Aorta (tissue), 5 donors: ENCODE measurements around the gene SFSWAP. TPM values are rescaled to one million over a fixed set of nuclear protein-coding genes. Genes with fewer than 3 reads are reported as not detected.

Experiments
- ATAC-seq: fragments of 200-7000 bp; cut with Tn5 transposase; one replicate; pipeline ENCODE4 v1.9.1; 2022; ENCODE audit warnings: moderate library complexity; ENCODE audit not compliant: low FRiP score
- DNase-seq, 2 donors: peaks; one replicate each; pipeline ENCODE4 v3.0.0-alpha.2; 2020
- H3K27ac ChIP-seq, 2 donors: one replicate each; pipeline ENCODE4 v1.5.1; 2013; ENCODE audit warnings: low read length in 2 of 2, mild to moderate bottlenecking in 2 of 2, moderate library complexity in 2 of 2, control low read depth in 1 of 2, inconsistent platforms in 1 of 2, low read depth in 1 of 2
- H3K27me3 ChIP-seq, 2 donors: one replicate each; pipeline ENCODE4 v1.6.1; 2013; ENCODE audit warnings: control low read depth in 1 of 2, low read length in 1 of 2, mild to moderate bottlenecking in 1 of 2, moderate library complexity in 1 of 2; ENCODE audit not compliant: insufficient read depth in 2 of 2, control insufficient read depth in 1 of 2
- H3K36me3 ChIP-seq, 2 donors: one replicate each; pipeline ENCODE4 v1.6.1; 2013; ENCODE audit warnings: control low read depth in 1 of 2, low read length in 1 of 2, mild to moderate bottlenecking in 1 of 2; ENCODE audit not compliant: insufficient read depth in 2 of 2, control insufficient read depth in 1 of 2
- H3K4me1 ChIP-seq, 2 donors: one replicate each; pipeline ENCODE4 v1.6.1; 2013; ENCODE audit warnings: low read length in 2 of 2, control low read depth in 1 of 2, mild to moderate bottlenecking in 1 of 2, moderate library complexity in 1 of 2; ENCODE audit not compliant: insufficient read depth in 2 of 2, control insufficient read depth in 1 of 2
- H3K4me3 ChIP-seq, 2 donors: one replicate each; pipeline ENCODE4 v1.5.1; 2013; ENCODE audit warnings: low read length in 2 of 2, control low read depth in 1 of 2, mild to moderate bottlenecking in 1 of 2
- H3K9me3 ChIP-seq: one replicate; pipeline ENCODE4 v1.6.1; 2013; ENCODE audit warnings: mild to moderate bottlenecking, low read length; ENCODE audit not compliant: control insufficient read depth
- WGBS, 2 donors: extraction: QIAGEN DNeasy Blood & Tissue Kit; methylation state at CpG; one replicate each; pipeline ENCODE4 v1.1.7; 2013; 5-methylcytosine and 5-hydroxymethylcytosine counted together
- intact Hi-C, 2 donors: fragments of 100-400 bp; cut with DNase I; formaldehyde crosslinking; loops; one replicate each; pipeline versions ENCODE4 v1.14.2 to v1.15.0; 2022
- polyA plus RNA-seq, 2 donors: library from polyadenylated mRNA; stranded (reverse); fragments of 200-250 nt; gene quantifications; one replicate each; pipeline ENCODE4 v1.2.3, GENCODE V29; 2013
- total RNA-seq, 2 donors: library from RNA; stranded (reverse); fragmentation: NEBNext Ultra II Directional; extraction: Animal tissue kit (Norgen Biotek cat#: 25700); gene quantifications; one replicate each; pipeline ENCODE4 v1.2.1, GENCODE V29; 2021
- donor health status: healthy with polysubstance abuse.
- donor health status: Bipolar disorder and iron deficiency.
- donor health status: DM: no; HTN: no; CAD: no.
- donor health status: DM: no; HTN: no; CAD: no.
- donor health status: DM: yes; HTN: yes; CAD: no.

SFSWAP gene
- total and polyA plus RNA-seq, 4 donors: 13.4 to 72.3 (median 48.7) TPM

DNA sequence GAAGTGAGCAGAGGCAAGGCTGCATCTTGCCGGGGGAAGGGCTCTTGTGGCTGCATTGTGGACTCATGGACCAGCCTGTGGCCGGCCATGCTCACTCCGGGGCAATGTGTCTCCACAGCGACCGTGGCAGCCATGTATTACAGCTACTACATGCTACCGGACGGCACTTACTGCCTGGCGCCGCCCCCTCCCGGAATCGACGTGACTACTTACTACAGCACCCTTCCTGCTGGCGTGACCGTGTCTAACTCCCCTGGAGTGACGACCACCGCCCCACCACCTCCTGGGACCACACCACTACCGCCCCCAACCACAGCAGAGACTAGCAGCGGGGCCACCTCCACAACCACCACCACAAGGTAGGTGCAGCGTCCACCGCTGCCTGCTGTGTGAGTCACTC, 42.1 kb downstream of the SFSWAP start:
- 94 to 96% methylated on average over 20 of the region's 20 CpGs for WGBS, 2 donors
- no peak for ATAC-seq
- no peaks in the 10 kb centered on the region for H3K27me3 ChIP-seq
- DNase-seq: no peak
- intact Hi-C loops: no loop called here
- H3K4me3 ChIP-seq: no peak overlapping the region
- no peaks in the 10 kb centered on the region for H3K4me1 ChIP-seq
- H3K27ac ChIP-seq: no peak overlapping the region
- H3K9me3 ChIP-seq: no peaks in the 10 kb centered on the region
- H3K36me3 ChIP-seq: peaks cover 0 to 16% of the 10 kb centered on the region in 2 donors

DNA sequence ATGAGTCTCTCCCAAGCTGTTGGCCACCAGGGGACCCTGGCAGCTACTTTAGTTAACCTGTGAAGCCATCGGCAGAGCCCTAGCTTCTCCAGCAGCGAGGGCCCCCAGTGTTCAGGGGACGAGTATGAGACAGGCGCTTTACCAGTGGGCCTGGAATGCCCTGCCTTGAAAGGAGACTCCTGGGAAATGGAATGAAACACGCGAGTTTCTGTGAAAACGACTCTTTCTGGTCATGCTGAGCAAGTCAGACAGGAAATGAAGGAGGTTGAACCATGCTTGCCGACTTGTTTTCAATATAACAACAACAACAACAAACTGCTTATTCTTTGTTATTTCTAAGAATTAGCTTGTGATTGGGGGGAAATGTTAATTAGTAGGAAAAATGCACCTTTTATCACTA, 42.9 kb downstream of the SFSWAP start:
- peaks cover 3 to 19% of the 10 kb centered on the region in 2 donors for H3K36me3 ChIP-seq
- intact Hi-C loops: no loop called here
- ATAC-seq (no peak), DNase-seq (no peak)
- WGBS, 2 donors: 95 to 96% methylated on average over 8 of the region's 8 CpGs
- H3K4me3 ChIP-seq: no peak overlapping the region
- H3K27me3 ChIP-seq: no peaks in the 10 kb centered on the region
- H3K9me3 ChIP-seq: no peaks in the 10 kb centered on the region
- H3K4me1 ChIP-seq: no peaks in the 10 kb centered on the region
- no peak overlapping the region for H3K27ac ChIP-seq

DNA sequence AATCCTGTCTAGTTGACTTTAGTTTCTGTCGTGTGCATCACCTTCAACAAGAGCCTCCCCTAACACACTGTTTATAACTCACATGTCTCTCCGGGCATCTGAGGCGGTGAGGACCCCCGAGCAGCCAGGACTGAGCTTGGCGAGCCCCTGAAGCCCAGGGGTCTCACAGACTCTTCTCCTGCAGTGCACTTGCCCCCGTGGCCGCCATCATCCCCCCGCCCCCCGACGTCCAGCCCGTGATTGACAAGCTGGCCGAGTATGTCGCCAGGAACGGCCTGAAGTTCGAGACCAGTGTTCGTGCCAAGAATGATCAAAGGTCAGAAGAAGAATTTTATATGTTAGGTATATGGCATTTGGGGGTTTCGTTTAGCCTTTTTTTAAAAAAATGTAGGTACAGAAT, 43.3 kb downstream of the SFSWAP start:
- intact Hi-C loops: no loop called here
- H3K36me3 ChIP-seq: peaks cover 3 to 19% of the 10 kb centered on the region in 2 donors
- H3K4me3 ChIP-seq: no peak overlapping the region
- no peak overlapping the region for H3K27ac ChIP-seq
- DNase-seq (no peak), ATAC-seq (no peak)
- WGBS, 2 donors: 95 to 96% methylated on average over 17 of the region's 17 CpGs
- no peaks in the 10 kb centered on the region for H3K9me3 ChIP-seq
- no peaks in the 10 kb centered on the region for H3K4me1 ChIP-seq
- no peaks in the 10 kb centered on the region for H3K27me3 ChIP-seq

DNA sequence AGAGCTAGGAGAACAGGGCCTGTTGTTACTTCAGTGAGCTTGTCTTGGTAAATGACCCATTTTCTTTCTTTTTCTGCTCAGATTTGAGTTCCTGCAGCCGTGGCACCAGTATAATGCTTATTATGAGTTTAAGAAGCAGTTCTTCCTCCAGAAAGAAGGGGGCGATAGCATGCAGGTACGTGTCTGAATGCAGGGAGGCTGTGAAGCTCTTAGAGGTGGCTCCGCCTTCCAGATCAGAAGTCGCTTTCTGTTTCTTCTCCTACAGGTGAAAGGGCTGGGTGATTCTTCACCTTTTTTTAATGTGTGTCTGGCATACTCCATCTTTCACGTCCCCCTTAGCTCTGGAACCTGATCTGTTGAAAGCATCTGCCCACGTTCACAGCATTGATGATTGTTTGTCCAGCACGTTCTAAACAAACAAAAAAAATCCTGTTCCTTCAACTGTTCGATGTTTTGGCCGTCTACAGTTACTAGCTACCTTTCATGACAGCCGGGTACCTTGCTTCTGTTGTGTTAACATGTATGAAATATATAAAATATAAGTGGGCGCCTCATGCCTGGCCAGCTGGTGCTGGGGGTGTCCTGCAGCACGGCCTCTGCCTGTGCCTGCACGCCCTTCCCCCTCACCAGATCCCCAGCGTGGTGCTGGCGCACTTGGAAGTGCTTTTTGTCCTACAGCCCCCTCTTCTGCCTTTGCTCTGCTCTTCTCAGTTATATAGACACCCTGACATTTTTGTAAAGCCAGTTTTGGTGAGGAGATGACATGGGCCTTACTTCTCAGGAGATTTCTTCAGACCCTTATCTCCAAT, 44.6 kb downstream of the SFSWAP start:
- H3K36me3 ChIP-seq: peaks cover 3 to 19% of the 10 kb centered on the region in 2 donors
- H3K9me3 ChIP-seq: no peaks in the 10 kb centered on the region
- WGBS, 2 donors: 82 to 86% methylated on average over 16 of the region's 16 CpGs
- ATAC-seq (no peak), DNase-seq (no peak)
- no peak overlapping the region for H3K4me3 ChIP-seq
- no peaks in the 10 kb centered on the region for H3K27me3 ChIP-seq
- intact Hi-C loops: no loop called here
- no peak overlapping the region for H3K27ac ChIP-seq
- no peaks in the 10 kb centered on the region for H3K4me1 ChIP-seq

DNA sequence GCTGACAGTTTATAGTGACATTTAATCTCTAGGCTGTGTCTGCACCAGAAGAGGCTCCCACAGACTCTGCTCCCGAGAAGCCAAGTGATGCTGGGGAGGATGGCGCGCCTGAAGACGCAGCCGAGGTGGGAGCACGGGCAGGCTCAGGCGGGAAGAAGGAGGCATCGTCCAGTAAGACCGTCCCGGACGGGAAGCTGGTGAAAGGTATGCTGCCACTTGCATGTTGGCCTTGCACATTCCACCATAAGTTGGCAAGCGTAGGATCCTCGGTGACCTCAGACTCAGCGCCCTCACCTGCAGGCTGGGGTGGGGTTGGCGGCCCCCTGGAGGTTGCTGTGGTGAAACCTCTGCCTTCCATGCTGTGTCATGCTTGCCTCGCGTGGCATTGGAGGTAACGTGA, 45.6 kb downstream of the SFSWAP start:
- intact Hi-C loops: no loop called here
- Histone ChIP-seq H3K27me3 (no peaks in the 10 kb centered on the region), H3K36me3 (peaks cover 3 to 21% of the 10 kb centered on the region in 2 donors), H3K4me1 (no peaks in the 10 kb centered on the region), H3K27ac (no peak overlapping the region), H3K9me3 (no peaks in the 10 kb centered on the region), H3K4me3 (no peak overlapping the region)
- ATAC-seq: no peak
- 94 to 95% methylated on average over 18 of the region's 18 CpGs for WGBS, 2 donors
- DNase-seq: no peak

DNA sequence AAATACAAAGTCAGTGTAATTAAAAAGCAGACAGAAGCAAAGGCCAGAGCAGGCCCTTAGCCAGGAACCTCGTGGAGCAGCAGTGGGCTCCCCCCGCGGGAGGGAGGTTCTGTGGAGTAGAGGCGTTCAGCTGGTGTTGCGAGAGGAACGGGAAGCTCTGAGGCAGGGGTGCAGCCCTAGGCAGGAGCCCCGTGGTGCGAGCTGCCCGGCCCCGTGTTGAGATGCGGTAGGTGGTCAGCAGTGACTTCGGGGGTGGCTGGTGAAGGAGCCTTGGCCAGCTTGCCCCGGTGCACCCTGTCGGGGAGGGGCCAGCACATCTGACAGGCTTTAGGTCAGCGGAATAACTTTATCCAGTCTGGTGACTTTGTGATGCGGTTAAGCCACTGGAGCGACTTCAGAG, 46.2 kb downstream of the SFSWAP start:
- H3K27me3 ChIP-seq: no peaks in the 10 kb centered on the region
- H3K4me3 ChIP-seq: no peak overlapping the region
- H3K27ac ChIP-seq: no peak overlapping the region
- DNase-seq (no peak), ATAC-seq (no peak)
- H3K36me3 ChIP-seq: peaks cover 3 to 21% of the 10 kb centered on the region in 2 donors
- no peaks in the 10 kb centered on the region for H3K4me1 ChIP-seq
- intact Hi-C loops: no loop called here
- no peaks in the 10 kb centered on the region for H3K9me3 ChIP-seq
- 94 to 95% methylated on average over 17 of the region's 17 CpGs for WGBS, 2 donors

DNA sequence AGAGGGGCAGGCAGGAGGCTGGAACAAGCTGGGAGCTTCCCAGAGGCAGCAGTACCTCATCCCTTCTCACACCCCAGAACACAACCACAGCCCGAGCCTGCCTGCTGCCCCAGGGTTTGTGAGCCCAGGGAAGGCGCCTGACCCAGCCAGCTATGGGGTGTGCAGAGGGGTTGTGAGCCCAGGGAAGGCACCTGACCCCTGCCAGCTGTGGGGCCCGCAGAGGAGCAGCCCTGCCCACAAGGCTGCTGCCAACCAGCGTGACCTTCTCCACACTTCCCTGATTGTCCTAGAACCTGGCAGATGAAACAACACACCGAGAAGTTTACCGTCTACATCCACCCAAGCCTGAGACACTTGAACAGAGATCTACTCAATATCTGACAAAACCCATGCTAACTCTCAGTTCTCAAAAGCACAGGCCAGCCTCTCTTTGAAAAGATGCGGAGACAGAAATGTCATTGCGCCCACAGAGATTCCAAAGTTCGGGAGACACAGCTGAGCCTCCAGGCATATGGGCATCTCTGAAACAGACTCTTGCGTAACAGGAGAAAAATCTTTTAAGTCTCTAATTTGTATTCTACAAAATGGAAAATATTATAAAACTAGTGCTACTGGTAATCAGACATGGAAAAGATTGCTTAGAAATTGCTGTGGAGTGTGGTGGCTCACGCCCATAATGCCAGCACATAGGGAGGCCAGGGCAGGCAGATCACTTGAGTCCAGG, 47.3 kb downstream of the SFSWAP start:
- ATAC-seq (no peak), DNase-seq (no peak)
- intact Hi-C loops: no loop called here
- Histone ChIP-seq H3K9me3 (no peaks in the 10 kb centered on the region), H3K4me3 (no peak overlapping the region), H3K36me3 (peaks cover 3 to 19% of the 10 kb centered on the region in 2 donors), H3K27me3 (no peaks in the 10 kb centered on the region), H3K4me1 (no peaks in the 10 kb centered on the region), H3K27ac (no peak overlapping the region)
- 96% methylated on average over 11 of the region's 11 CpGs for WGBS, 2 donors

DNA sequence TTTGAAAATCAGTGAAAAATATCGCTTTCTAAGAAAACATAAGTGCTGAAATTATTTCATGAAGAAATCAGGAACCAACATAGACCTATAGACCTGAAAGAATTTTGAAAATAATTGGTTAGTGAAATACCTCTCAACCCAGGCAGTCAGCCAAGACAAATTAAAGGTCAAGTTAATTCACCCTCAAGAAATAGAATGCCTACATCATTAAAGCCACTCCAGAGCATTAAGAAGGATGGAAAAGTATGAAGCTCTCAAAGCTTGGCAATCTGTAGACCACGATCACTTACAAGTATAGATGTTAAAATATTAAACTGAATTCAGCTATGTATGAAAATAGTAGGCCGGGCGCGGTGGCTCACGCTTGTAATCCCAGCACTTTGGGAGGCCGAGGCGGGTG, 48.3 kb downstream of the SFSWAP start:
- Histone ChIP-seq H3K4me3 (no peak overlapping the region), H3K27ac (no peak overlapping the region), H3K9me3 (no peaks in the 10 kb centered on the region), H3K36me3 (peaks cover 3 to 16% of the 10 kb centered on the region in 2 donors), H3K27me3 (no peaks in the 10 kb centered on the region), H3K4me1 (no peaks in the 10 kb centered on the region)
- no peak for DNase-seq
- intact Hi-C loops: no loop called here
- WGBS, 2 donors: 96 to 97% methylated on average over 7 to 8 of the region's 8 CpGs
- ATAC-seq: no peak

DNA sequence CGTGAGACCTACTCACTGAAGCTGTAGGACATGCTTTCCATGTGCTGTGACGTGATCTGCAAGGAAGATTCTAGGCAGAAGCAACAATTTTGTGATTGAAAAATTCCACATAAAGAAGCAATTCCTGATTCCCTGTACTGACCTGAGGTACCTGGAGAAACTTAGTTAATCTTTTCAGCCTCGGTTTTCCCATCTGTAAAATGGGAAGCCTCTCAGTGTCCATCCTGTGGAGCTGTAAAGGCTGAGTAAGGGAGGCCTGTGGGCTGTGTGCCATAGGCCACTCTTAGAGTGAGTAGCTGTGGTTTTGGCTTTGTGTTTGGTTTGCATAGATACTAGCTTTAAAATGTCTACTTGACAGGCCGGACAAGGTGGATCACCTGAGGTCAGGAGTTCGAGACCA, 50.7 kb downstream of the SFSWAP start:
- ATAC-seq (no peak), DNase-seq (no peak)
- H3K4me3 ChIP-seq: no peak overlapping the region
- intact Hi-C loops: no loop called here
- H3K27me3 ChIP-seq: no peaks in the 10 kb centered on the region
- H3K36me3 ChIP-seq: peaks cover 3 to 13% of the 10 kb centered on the region in 2 donors
- 95 to 98% methylated on average over 5 of the region's 5 CpGs for WGBS, 2 donors
- no peaks in the 10 kb centered on the region for H3K4me1 ChIP-seq
- H3K27ac ChIP-seq: no peak overlapping the region
- H3K9me3 ChIP-seq: no peaks in the 10 kb centered on the region
